HuH-7 (cell line): ENCODE measurements around the gene IFI30.
"Not testable (repeated sequence)": the region's sequence is repeated elsewhere in the genome, so short reads cannot be mapped to it uniquely, and the experiment has no call there.

ENCODE experiments used
- DNase-seq: peaks from one replicate; pipeline ENCODE4 v3.0.0; 2011; ENCODE audit warnings: low spot score

IFI30 gene

DNA sequence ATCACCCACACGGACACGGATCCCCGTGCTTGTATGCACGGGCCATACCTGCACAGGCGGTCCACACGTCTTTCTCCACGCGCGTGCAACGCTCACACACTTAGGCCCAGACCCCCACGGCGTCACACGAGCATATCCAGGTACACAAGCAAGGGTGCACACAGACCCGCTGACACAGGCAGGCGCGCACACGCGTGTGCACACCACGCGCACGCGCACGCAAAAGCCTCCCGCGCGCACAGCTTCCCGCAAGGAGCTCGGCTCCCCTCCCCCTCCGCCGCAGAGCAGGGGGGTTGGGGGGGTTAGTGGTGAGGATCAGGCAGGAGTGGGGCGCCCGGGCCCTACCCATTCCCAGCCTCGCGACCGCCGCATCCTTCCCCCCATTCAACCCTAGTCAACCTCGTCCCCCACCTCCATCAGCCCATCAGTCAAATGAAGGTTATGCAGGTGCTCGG lies 29.8 kb downstream of the IFI30 start:
- DNase-seq = no peak

DNA sequence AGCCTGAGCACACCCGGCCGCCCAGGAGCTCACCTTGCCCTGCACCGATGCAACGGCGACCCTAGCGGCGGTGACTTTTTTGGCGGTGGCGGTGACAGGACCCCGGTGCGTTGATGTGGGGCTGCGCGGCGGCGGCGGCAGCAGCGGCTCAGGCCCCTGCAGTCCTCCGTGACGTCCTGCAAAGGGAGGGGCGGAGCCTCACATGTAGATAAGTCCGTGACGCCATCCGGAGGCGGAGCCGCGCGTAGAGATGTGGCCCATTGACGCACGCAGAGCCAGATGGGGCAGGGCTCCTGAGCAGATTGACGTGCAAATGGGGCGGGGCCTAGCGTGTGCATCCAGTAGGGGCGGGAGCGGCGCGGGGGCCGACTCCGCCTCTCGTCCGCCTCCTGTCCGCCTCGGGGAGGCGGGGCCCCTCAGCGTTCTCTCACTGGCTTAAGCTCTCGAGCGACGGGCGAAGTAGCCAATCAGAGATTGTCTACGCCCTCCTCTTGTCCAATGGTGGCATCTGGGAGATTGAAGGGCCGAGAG lies 30.3 kb downstream of the IFI30 start, which contains the start of gene RAB3A:
Gene RAB3A (minus strand): TSS at position 180 of the 531 bp plus-strand sequence. CDS start 1,302 bp downstream, outside the sequence.
- DNase-seq = peak; percentile 98

DNA sequence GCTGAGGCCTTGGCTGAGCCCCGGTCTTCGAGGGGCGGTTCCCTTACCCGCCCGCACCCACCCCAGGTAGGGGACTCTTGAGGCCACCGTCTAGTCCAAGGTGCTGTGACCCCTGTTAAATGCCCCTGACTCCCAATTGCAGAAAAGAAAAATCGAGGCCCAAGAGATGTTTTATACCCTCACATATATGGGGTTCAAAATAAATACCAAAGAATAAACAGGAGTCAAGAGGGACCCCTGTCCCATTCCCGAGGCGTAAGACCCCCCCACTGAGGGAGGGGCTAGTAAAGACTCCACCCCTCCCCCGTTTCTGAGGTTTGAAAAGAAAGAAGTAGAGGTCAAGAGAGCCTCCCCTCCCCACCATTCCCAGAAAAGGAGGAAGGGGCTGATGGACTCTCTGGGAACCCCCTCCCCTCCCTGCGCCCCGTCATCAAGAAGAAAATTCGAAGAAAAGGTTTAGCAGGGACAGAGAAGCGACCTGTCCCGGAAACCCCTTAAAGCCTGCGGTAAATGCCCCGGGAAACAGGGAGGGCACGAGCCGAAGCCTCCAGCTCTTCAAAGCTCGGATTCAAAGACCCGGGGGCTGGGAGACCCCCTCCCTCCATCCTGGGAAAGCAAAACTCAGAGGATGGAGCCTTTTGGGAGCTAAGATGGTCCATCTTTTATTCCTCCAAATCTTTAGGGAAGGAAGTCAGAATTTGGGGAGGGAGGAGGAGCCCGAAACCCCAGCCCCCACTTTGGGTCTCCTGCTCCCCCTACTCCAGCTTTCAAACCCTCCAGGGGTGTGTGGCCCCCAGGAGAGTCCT lies 31.0 kb downstream of the IFI30 start:
- no peak for DNase-seq

DNA sequence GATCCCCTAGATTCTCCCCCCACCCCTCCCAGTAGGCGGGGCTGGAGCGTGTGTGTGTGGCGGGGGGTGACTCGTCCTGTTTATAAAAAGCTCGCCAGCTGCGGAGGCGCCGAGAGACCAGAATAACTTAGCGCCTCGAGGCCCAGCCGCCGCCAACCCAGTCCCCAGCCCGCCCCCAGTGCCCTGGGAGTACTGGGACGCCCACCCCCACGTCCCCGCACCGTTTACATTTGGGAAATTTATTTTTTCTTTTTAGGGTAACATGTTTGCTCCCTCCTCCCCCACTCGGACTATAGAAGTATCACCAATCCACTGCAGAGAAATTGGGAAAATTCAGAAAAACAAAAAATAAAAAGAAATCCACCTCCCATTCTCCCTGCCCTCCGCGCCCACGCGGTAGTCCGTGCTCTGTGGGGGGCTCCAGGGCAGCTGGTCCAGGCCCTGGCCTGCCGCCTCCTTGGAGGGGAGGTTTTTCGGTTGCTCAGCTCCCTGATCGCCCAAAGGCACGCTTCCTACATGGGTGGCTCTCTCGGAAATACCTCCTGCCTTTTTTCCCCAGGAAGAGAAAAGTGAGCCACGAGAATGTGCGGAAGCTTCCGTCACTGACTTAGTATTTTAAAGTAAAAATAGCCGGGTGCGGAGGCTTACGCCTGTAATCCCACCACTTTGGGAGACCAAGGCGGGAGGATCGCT lies 31.7 kb downstream of the IFI30 start:
- DNase-seq = no peak

DNA sequence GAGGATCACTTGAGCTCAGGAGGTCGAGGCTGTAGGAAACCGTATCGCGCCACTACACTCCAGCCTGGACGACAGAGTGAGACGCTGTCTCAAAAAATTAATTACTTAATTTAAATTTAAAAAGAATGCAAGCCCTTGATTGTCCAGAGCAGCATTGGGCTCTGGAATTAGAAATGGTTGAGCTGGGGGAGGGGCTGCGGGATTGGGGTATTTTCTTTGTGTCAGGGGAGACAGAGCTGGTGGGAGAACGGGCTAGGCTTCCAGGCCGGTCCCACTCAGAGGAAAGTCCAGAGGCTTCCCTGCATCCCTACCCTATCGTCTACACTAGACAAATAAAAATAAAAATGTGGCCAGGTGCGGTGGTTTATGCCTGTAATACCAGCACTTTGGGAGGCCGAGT lies 32.4 kb downstream of the IFI30 start:
- DNase-seq = no peak

DNA sequence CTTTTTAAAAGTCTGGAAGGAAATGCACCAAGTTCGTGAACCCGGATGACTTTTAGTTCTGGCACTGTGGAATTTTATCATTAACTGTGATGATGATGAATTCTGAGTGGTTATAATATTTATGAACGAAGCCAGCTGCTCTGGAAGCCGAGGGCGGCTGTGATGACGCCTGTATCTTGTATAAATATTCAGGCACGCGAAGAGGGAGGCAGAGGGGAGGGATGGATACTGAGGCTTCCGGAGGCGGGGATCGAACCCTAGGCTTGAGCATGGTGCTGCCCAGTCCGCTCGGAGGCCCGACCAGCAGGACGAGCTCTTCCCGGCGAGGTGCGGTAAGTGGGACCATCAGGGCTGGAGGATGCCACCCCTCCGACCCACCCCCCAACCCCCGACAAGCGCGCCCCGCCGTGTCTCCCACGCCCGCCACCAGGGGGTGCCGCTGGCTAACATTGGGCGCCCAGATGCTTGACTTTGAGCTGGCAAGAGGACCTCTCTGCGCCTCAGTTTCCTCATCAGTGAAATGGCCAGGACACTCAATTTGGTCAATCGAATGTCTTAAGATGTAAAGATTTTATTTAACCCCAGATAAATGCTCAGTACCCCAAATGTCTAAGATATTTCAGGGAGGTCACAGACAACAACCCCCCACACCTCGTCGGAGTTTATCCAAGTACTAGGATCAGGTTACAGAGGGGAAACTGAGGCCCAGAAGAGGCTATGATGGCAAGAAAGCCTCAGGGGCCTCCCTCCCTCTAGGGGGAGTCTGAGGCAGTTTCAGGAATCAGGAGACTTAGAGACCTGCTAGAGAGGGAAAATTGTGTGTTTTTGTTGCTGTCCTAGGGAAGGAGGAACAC lies 34.7 kb downstream of the IFI30 start:
- no peak for DNase-seq

DNA sequence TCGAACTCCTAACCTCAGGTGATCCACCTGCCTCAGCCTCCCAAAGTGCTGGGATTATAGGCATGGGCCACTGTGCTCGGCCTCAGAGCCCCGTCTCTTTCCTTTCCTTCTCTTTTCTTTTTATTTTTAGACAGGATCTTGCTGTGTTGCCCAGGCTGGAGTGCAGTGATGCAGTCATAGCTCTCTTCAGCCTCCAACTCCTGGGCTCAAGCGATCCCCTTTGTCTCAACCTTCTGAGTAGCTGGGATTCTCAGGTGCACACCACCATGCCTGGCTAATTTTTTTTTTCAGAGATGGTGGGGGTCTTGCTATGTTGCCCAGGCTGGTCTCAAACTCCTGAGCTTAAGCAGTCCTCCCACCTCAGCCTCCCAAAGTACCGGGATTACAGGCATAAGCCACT lies 36.3 kb downstream of the IFI30 start:
- DNase-seq = not testable (repeated sequence)

DNA sequence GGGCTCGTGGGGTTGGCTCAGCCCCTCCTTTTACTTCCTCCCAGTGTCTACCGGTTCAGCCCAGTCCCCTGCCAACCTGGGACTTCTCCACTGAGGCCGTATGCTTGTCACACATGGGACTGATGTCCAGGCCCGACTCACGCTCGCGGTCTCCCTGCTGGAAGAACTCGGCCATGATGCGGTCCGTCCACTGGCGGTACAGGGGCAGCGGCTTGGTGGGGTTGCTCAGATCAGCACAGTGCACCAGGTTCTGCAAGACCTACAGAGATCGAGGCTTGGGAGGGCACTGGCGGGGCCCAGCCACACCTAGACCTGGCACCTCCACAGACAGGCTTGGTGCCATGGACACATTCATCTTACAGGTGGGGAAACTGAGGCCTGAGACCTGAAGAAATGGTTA lies 38.1 kb downstream of the IFI30 start:
- DNase-seq = no peak

DNA sequence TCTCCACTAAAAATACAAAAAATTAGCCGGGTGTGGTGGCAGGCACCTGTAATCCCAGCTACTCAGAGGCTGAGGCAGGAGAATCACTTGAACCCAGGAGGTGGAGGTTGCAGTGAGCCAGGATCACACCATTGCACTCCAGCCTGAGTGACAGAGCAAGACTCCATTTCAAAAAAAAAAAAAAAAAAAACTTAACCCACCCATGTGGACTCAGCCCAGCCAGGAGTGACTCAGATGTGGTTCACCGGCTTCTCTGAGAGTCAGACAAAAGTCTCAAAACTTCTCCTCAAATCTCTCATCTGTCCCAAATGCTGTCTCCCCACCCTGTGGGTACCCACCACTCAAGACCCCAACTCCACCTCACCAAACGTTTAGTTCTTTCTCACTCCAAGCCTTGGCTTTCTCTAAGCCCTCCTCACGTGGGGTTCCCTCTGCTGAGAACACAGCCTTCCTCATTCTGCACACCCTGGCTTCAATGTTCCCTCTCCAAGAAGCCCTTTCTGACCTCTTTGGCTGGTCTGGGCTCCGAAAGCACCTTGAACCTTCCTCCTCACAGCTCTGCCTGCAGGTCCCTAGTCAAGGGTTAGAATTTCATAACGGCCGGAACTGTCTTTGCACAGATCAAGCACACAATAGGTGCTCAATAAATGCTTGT lies 41.3 kb downstream of the IFI30 start:
- DNase-seq = no peak

DNA sequence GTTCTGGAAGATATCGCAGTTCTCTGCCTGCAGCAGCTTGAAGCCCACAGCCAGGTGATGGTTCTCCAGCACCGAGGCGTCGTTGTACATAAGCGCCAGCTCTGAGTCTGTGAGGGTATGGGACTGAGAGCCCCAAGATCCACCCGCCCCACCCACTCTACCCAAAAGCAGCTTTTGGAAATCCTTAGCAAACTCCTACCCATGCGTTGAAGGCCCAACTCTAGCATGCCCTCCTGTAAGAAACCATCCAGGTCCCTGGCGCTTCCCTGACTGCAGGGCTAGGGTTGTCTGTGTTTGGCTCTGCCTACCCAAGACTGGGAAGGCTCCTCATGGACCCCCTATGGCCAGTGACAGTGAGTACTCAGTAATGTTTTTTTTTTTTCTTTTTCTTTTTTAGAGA lies 43.2 kb downstream of the IFI30 start:
- no peak for DNase-seq

DNA sequence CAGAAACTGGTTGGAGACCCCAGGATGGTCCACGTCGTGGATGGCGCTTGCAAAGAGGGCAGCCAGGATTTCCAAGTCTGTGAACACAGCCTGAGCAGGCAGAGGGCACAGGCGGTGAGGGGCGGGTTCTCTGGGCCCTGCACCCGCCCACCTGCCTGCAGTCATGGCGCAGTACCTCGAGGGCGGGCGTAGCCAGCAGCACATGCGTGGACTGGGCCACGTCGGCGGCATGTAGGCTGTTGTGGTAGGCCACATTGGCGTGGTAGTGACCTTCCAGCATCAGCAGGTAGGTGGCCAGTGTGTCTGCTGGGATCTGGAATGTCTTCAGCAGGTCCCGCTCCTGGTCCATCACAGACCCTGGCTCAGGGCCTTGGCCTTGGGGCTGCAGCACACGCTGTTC lies 44.5 kb downstream of the IFI30 start:
- DNase-seq = no peak

DNA sequence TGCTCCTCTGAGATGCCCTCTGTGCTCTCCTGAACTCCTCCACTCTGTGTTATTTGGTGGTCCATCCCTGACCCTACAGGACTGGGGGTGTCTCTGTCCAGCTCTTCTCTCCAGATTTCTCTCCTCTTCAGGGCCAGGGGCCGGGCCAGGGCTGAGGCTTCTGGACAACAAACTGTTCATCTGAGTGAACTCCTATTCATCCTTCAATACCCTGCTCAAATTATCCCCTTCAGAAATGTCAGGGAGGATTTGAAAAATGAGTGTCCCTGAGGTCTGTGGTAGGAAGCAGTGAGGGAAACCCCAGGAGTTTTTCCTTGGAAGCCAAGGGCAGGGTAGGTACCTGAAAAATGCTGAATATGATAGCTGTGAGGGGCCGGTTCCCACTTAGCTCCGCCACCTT lies 45.0 kb downstream of the IFI30 start:
- DNase-seq = no peak

DNA sequence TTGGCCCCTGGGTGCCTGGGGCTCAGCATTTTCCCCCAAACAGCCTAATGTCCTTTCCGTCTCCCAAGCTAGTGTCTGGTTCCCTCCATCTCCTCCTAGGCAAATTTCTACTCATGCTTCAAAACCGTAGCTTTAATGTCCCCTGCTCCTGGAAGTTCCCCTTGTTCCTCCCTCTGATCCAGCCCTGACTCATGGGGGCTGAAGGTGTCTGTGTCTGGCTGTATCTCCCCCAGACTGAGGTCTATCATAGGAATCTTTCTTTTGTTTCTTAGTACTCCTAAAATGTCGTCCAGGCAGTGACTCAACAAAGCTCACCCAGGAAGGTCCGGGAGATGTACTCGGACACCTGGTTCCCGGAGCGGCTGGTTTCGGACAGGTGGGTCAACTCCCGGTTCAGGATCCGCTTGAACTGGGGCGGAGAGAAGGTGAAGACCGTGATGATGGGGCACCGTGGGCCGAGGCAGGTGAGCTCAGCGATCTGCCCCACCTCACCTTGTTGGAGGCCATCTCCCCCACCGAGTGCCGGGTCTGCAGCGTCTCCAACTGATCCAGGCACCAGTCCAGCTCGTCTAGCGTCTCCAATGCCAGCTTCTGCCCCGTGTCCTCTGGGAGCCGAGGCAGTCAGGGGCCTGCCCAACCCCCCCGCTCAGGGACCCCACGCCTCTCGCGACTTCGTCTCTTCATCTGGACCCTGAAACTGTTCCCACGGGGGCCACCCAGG lies 46.5 kb downstream of the IFI30 start:
- DNase-seq = no peak

DNA sequence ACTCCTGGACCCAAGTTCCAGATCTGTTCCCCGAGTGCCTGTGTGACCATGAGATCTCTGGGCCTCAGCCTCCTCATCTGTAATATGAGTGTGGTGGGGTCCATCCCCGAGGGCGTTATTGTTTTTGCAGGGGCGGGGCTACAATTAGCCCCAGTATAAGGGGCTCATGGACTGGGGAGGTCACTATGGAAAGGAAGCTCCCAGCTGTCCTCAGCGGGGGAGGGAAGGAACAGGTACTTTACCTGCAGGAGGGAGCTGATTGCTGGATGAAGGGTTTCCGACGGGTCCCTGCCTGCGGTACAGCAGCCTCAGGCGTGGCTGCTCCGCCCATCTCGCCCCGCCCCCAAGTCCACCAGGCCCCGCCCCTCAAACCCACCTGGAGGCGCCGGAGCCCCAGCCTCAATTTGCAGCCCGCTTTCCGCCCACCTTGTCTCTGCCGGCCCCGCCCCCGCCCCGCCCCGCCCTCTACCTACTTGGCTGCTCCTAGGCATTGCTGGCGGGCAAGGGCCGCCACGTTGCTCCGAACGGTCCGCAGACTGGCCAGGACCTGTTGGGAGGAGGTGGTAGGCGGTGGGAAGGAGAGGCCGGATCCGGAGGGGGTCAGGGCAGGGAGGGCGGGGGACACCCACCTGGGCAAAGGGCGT lies 47.1 kb downstream of the IFI30 start:
- DNase-seq = peak; percentile 59

DNA sequence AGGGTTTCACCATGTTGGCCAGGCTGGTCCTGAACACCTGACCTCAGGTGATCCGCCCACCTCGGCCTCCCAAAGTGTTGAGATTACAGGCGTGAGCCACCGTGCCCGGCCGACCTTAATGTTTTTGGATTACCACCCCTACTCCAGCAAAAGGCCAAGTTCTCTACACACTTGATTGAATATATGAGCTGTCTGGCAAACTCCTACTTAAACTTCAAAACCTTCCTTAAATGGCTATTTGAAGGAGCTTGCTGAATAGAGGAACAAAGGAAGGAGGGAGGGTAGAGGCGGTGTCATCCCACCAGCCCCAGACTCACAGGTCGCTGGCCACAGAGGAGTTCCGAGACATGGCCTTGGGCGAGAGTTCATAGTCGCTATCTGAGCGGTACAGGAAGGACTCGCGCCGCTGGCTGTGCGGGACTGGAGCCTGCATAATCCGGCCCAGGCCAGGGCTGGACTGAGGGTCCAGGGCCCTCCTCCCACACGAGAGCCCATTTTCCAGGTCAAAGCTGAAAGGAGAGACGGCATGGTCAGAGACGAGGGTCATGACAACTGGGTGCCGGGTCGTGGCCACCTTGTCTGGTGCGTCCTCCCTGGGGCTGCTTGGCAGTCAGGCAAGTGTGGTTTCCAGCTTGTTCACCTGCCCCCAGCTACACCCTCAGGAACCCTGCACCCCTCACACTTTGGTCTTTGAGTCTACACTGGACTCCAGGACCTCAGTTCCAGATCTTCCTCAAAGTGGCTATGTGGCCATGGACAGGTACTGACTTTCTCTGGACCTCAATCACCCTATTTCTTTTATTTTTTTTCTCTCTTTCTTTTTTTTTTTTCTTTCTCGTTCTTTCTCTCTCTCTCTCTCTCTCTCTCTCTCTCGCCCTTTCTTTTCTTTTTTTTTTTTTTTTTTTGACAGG lies 48.5 kb downstream of the IFI30 start:
- no peak for DNase-seq

DNA sequence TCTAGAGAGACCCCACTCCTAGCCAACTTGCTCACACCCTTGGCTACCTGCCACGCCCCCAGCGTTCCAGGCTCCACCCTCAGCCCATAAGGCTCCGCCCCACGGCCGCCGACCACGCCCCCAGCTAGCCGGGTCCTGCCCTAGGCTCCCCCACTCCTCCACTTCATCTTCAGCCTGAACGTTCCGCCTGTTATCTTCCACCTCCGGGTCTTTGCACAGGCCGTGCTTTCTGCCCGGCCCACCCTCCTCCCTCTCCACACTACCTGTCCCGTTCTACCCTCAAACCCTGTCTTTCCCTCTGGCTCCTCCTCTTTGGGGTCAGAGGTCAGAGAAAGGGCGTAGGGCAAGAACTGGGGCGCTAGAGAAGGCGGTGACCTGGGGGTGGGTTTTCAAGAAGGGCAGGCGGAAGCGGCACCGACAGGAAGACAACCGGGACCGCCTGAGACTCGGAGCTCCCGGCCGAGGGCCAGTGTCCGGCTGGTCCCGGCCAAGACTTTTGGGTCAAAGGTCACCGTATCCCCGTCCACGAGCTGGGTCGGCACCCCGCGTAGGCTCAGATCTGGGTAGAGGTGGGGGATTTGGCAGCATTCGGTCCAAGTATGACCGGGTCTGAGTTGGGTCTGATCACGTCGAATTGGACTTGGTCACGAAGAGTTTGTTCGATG lies 50.4 kb downstream of the IFI30 start:
- peak; percentile 86 for DNase-seq

DNA sequence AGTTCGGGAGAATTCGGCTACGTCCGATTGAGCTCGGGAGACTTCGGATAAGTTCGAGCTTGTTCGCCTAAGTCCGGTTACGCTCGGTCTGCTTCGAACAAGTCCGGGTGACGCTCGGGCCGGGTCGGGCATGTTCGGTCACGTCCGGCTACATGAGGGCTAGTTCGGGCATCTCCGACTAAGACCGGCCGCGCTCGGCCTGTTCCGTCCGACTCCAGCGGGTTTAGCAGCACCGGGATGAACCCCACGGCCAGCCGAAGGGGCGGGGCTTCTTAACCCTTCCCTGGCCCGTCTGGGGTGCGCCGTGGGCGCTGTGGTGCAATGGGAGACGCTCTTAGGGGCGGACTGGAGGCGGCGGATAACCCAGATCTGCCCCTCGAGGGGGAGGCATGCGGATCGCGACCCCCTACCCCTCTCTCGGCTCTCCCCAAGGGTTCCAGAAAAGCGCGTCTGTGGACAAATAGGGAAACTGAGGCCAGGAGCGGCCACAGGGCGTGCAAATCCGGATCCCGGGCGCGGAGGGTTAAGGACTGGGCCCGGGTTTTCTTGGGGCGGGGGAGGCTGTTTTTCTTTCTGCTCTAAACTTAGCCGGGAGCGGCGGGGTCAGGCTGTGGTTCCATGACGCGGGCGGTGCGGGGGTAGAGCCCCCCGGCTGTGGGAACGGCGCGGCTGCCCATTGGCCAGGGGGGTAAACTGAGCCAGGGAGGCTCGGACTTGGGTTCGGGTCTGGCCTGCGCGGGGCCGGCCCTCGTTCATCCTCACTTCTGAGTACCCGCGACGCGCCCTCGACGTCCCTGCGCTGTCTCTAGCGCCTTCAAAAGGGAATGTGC lies 51.1 kb downstream of the IFI30 start:
- peak; percentile 94 for DNase-seq

DNA sequence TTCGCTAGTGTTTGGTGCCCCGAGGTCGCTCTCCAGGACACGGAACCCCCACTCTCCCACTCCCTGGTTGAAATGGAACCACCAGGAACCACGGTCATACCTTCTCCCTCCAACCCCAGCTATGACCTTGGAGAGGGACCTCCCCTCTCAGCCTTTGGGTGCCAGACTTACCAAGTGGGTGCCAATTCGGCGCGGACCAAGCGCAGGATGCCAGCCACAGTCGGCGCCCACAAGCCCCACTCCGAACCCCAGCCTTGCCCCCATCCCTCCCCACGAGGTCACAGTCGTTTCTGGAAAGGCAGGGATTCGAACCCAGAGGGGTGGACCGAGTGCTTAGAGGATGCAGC lies 51.7 kb downstream of the IFI30 start:
- DNase-seq = no peak
